ENCODE measurements around the gene AADAT.

AADAT gene

GRCh38 chr4:170089668-170090351 is at the start of gene AADAT:
AADAT (minus strand) TSS chr4:170089956; CDS start chr4:170089690, 266 bp downstream.
- H3K4me3 ChIP-seq (ENCODE audit: low read length) = no peak within 1 kb of the TSS
- H3K4me2 ChIP-seq (ENCODE audit: low read length) = no peak within 1 kb of the TSS
- H3K4me1 ChIP-seq (ENCODE audit: low read length) = no peaks in the 10 kb centered on the region
- no peak within 1 kb of the TSS for H3K9ac ChIP-seq (ENCODE audit: low read length)
- H3K79me2 ChIP-seq (ENCODE audit: low read length) = no peaks in the 10 kb centered on the region
- TF ChIP-seq EZH2phosphoT487 (IDR thresholded peaks at IDR 0.05; ENCODE audit: low read depth) (no peak), CTCF (IDR thresholded peaks at IDR 0.05; ENCODE audit: low read depth, low read length) (no peak)
- H4K20me1 ChIP-seq (ENCODE audit: insufficient read depth, low read length) = no peaks in the 10 kb centered on the region
- no peak within 1 kb of the TSS for H3K27ac ChIP-seq (ENCODE audit: low read length)
- H3K27me3 ChIP-seq (ENCODE audit: low read depth, low read length) = peaks cover 8% of the 10 kb centered on the region; the same call in 1 of the 2 replicates
- no peaks in the 10 kb centered on the region for H3K36me3 ChIP-seq (replicated peaks; ENCODE audit: low read depth, low read length)
- H3K9me3 ChIP-seq (ENCODE audit: insufficient read depth, low read length) = peaks cover 5% of the 10 kb centered on the region; the same call in 1 of the 2 replicates
- H2AFZ ChIP-seq (ENCODE audit: low read depth, low read length) = no peak within 1 kb of the TSS

GRCh38 chr4:170138580-170139194 is 48.9 kb upstream of the AADAT start:
- no peaks in the 10 kb centered on the region for H3K4me1 ChIP-seq (ENCODE audit: low read length)
- peak overlapping the region; percentile 59 for H3K4me2 ChIP-seq (ENCODE audit: low read length)
- H3K9ac ChIP-seq (ENCODE audit: low read length) = no peak overlapping the region
- H3K27me3 ChIP-seq (ENCODE audit: low read depth, low read length) = no peaks in the 10 kb centered on the region
- no peaks in the 10 kb centered on the region for H4K20me1 ChIP-seq (ENCODE audit: insufficient read depth, low read length)
- H3K27ac ChIP-seq (ENCODE audit: low read length) = no peak overlapping the region
- H3K79me2 ChIP-seq (ENCODE audit: low read length) = no peaks in the 10 kb centered on the region
- peak overlapping the region; percentile 48 for H3K4me3 ChIP-seq (ENCODE audit: low read length)
- TF ChIP-seq CTCF (IDR thresholded peaks at IDR 0.05; ENCODE audit: low read depth, low read length) (peak; percentile 94), EZH2phosphoT487 (IDR thresholded peaks at IDR 0.05; ENCODE audit: low read depth) (no peak)
- peak overlapping the region; percentile 72; the same call in 1 of the 2 replicates for H2AFZ ChIP-seq (ENCODE audit: low read depth, low read length)
- H3K9me3 ChIP-seq (ENCODE audit: insufficient read depth, low read length) = 0 out of 2 replicates have a peak, but pooled peaks cover 4% of the 10 kb centered on the region
- H3K36me3 ChIP-seq (replicated peaks; ENCODE audit: low read depth, low read length) = no peaks in the 10 kb centered on the region

GRCh38 chr4:170137927-170138326 is 48.2 kb upstream of the AADAT start:
- no peaks in the 10 kb centered on the region for H3K79me2 ChIP-seq (ENCODE audit: low read length)
- no peak overlapping the region for H3K27ac ChIP-seq (ENCODE audit: low read length)
- H3K27me3 ChIP-seq (ENCODE audit: low read depth, low read length) = no peaks in the 10 kb centered on the region
- no peaks in the 10 kb centered on the region for H3K4me1 ChIP-seq (ENCODE audit: low read length)
- H3K9ac ChIP-seq (ENCODE audit: low read length) = no peak overlapping the region
- H4K20me1 ChIP-seq (ENCODE audit: insufficient read depth, low read length) = no peaks in the 10 kb centered on the region
- 0 out of 2 replicates have a peak overlapping the region, but pooled peaks have one; percentile 72 for H2AFZ ChIP-seq (ENCODE audit: low read depth, low read length)
- H3K4me2 ChIP-seq (ENCODE audit: low read length) = peak overlapping the region; percentile 59; the same call in 1 of the 2 replicates
- TF ChIP-seq EZH2phosphoT487 (IDR thresholded peaks at IDR 0.05; ENCODE audit: low read depth) = no peak
- no peak for TF ChIP-seq CTCF (IDR thresholded peaks at IDR 0.05; ENCODE audit: low read depth, low read length)
- H3K4me3 ChIP-seq (ENCODE audit: low read length) = no peak overlapping the region
- peaks cover 9% of the 10 kb centered on the region; the same call in 1 of the 2 replicates for H3K9me3 ChIP-seq (ENCODE audit: insufficient read depth, low read length)
- no peaks in the 10 kb centered on the region for H3K36me3 ChIP-seq (replicated peaks; ENCODE audit: low read depth, low read length)

GRCh38 chr4:170137466-170137865 is 47.7 kb upstream of the AADAT start:
- H4K20me1 ChIP-seq (ENCODE audit: insufficient read depth, low read length) = no peaks in the 10 kb centered on the region
- no peak overlapping the region for H3K4me2 ChIP-seq (ENCODE audit: low read length)
- H3K4me1 ChIP-seq (ENCODE audit: low read length) = no peaks in the 10 kb centered on the region
- no peaks in the 10 kb centered on the region for H3K27me3 ChIP-seq (ENCODE audit: low read depth, low read length)
- no peak for TF ChIP-seq EZH2phosphoT487 (IDR thresholded peaks at IDR 0.05; ENCODE audit: low read depth)
- TF ChIP-seq CTCF (IDR thresholded peaks at IDR 0.05; ENCODE audit: low read depth, low read length) = no peak
- no peak overlapping the region for H2AFZ ChIP-seq (ENCODE audit: low read depth, low read length)
- no peaks in the 10 kb centered on the region for H3K79me2 ChIP-seq (ENCODE audit: low read length)
- H3K4me3 ChIP-seq (ENCODE audit: low read length) = no peak overlapping the region
- H3K36me3 ChIP-seq (replicated peaks; ENCODE audit: low read depth, low read length) = no peaks in the 10 kb centered on the region
- H3K9me3 ChIP-seq (ENCODE audit: insufficient read depth, low read length) = peaks cover 12% of the 10 kb centered on the region; the same call in 1 of the 2 replicates
- H3K27ac ChIP-seq (ENCODE audit: low read length) = no peak overlapping the region
- no peak overlapping the region for H3K9ac ChIP-seq (ENCODE audit: low read length)
